Neutrophil (primary cell): ENCODE results near the gene CRYGC.
"Not testable (repeated sequence)": the region's sequence is repeated elsewhere in the genome, so short reads cannot be mapped to it uniquely, and the experiment has no call there.

Experiments used
- H3K27ac ChIP-seq: fragments of 200-600 bp; sonication (generic); 2 replicates; pipeline ENCODE4 v1.5.1; 2016; ENCODE audit warnings: mild to moderate bottlenecking, moderate library complexity
- H3K27me3 ChIP-seq: fragments of 200-600 bp; sonication (generic); 2 replicates; pipeline ENCODE4 v1.6.0; 2016; ENCODE audit warnings: mild to moderate bottlenecking
- H3K36me3 ChIP-seq: fragments of 200-600 bp; sonication (generic); 2 replicates; pipeline ENCODE4 v1.5.1; 2017
- H3K4me1 ChIP-seq, 2 experiments: fragments of 200-600 bp in 1 of 2; sonication (generic) in 1 of 2; 1 replicate in 1 of 2; 2 replicates in 1 of 2; pipeline versions ENCODE4 v1.5.1 to v1.6.1; 2013 to 2016; ENCODE audit warnings: low read depth in 1 of 2, low read length in 1 of 2, mild to moderate bottlenecking in 1 of 2, moderate library complexity in 1 of 2; ENCODE audit not compliant: control insufficient read depth in 1 of 2, insufficient read depth in 1 of 2
- H3K4me3 ChIP-seq, 2 experiments: fragments of 200-600 bp in 1 of 2; sonication (generic) in 1 of 2; 1 replicate in 1 of 2; 2 replicates in 1 of 2; pipeline ENCODE4 v1.5.1; 2013 to 2016; ENCODE audit warnings: low read depth in 1 of 2, low read length in 1 of 2, mild to moderate bottlenecking in 1 of 2, moderate library complexity in 1 of 2
- H3K9me3 ChIP-seq: fragments of 200-600 bp; sonication (generic); 2 replicates; pipeline ENCODE4 v1.5.1; 2016
- TF ChIP-seq, protein P1 (sequence below): fragments of 200-600 bp; sonication (generic); IDR thresholded peaks from 2 replicates; pipeline ENCODE4 v1.5.1; 2016; ENCODE audit warnings: antibody characterized with exemption

The CRYGC gene

DNA sequence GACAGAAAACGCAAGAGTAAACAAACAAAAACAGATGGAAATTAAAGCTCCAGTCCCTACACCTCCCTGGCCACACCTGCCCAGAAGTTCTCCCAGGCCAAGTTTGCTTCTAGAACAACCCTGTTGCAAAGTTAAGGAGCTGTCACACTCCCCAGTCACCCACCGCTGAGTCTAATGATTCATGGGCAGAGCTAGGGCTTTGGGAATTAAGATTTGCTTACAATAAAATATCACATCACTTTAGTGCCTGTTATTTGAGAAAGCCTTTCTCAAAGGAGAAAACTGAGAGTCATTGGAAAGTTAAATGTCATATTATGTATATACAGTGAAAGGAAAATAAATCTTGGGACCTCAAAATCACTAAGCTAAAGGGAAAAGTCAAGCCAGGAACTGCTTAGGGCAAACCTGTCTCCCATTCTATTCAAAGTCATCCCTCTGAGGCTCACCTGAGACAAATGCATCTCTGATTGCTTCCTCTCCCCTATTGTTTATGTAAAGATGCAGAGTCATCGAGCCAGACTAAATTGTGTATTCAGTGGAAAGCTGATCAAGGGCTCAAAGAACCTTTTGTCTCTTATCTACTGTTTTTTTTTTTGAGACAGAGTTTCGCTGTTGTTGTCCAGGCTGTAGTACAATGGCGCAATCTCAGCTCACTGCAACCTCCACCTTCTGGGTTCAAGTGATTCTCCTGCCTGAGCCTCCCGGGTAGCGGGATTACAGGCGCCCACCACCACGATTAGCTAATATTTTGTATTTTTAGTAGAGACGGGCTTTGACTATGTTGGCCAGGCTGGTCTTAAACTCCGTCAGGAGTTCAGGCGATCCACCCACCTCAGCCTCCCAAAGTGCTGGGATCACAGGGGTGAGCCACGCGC, 13.5 kb upstream of the CRYGC start:
- Histone ChIP-seq H3K27me3 (no peaks in the 10 kb centered on the region), H3K36me3 (no peaks in the 10 kb centered on the region), H3K27ac (no peak overlapping the region), H3K4me3 (no peak overlapping the region), H3K4me1 (no peaks in the 10 kb centered on the region), H3K9me3 (no peaks in the 10 kb centered on the region)
- TF ChIP-seq, protein P1, sequence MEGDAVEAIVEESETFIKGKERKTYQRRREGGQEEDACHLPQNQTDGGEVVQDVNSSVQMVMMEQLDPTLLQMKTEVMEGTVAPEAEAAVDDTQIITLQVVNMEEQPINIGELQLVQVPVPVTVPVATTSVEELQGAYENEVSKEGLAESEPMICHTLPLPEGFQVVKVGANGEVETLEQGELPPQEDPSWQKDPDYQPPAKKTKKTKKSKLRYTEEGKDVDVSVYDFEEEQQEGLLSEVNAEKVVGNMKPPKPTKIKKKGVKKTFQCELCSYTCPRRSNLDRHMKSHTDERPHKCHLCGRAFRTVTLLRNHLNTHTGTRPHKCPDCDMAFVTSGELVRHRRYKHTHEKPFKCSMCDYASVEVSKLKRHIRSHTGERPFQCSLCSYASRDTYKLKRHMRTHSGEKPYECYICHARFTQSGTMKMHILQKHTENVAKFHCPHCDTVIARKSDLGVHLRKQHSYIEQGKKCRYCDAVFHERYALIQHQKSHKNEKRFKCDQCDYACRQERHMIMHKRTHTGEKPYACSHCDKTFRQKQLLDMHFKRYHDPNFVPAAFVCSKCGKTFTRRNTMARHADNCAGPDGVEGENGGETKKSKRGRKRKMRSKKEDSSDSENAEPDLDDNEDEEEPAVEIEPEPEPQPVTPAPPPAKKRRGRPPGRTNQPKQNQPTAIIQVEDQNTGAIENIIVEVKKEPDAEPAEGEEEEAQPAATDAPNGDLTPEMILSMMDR: no peak

DNA sequence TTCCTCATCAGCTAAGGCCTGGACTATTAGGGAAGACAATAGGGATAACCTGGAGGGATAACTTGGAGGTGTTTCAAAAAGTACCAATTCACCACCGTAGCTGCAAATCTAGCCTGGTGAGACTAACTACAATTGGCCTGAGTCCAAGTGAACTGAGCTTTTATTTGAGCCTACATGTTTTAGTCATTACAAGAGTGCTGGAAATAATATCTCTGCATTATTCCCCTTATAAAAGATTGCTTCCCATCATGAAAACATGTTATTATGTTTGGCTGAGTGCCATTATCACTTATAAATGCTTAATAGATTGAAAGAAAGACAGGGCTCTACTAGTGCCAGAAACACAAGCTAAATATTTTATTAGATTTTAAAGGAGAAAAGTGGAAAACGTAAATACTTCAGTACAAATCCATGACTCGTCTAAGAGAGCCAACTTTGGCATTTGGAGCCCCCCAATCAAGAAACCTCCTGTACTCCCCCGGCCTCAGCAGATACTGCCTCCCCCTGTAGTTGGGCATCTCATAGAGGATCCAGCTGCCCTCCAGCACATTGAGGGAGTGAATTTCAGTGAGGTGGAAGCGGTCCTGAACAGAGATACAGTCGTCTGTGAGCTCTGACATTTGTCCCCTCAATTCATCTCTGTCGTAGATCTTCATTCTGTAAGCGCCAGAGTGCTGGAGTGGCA, 12.8 kb upstream of the CRYGC start:
- H3K27me3 ChIP-seq: no peaks in the 10 kb centered on the region
- no peak overlapping the region for H3K4me3 ChIP-seq
- H3K9me3 ChIP-seq: no peaks in the 10 kb centered on the region
- TF ChIP-seq, protein P1: no peak
- H3K36me3 ChIP-seq: no peaks in the 10 kb centered on the region
- no peaks in the 10 kb centered on the region for H3K4me1 ChIP-seq
- no peak overlapping the region for H3K27ac ChIP-seq

DNA sequence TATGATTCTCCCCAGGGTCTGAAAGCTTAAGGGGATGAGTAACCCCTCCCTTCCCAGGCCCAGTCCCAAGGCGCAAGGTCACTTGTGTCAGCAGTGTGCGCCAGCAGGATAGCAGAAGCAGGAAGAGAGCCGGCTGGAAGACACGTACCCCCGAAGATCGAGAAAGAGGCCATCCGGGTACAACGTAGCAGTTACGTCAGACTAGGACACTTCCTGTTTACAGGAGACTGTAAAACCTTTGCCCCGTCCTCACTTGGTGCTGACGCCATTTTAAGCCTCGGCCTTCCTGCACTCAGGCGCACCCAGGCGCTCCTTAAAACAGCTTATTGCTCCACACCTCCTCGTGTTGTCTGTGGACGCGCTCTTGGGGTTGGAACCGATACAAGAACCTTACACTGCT, 9.8 kb upstream of the CRYGC start:
- peaks cover 13 to 14% of the 10 kb centered on the region in 2 experiments for H3K4me1 ChIP-seq
- H3K36me3 ChIP-seq: no peaks in the 10 kb centered on the region
- TF ChIP-seq, protein P1: no peak
- no peaks in the 10 kb centered on the region for H3K9me3 ChIP-seq
- H3K27ac ChIP-seq: no peak overlapping the region
- H3K27me3 ChIP-seq: no peaks in the 10 kb centered on the region
- H3K4me3 ChIP-seq: no peak overlapping the region

DNA sequence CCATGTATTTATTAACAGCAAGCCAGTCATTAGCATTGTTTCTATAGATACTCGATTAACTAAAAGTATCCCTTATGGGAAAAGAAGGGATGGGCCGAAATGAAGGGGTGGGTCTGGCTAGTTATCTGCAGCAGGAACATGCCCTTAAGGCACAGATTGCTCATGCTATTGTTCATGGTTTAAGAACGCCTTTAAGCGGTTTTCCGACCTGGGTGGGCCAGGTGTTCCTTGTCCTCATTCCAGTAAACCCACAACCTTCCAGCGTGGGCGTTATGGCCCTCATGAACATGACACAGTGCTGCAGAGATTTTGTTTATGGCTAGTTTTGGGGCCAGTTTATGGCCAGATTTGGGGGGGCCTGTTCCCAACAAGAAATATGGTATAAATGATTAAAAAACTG, 8.7 kb upstream of the CRYGC start:
- H3K27me3 ChIP-seq, H3K36me3 ChIP-seq, H3K9me3 ChIP-seq, H3K4me3 ChIP-seq, H3K27ac ChIP-seq: not testable (repeated sequence)
- peaks cover 15 to 16% of the 10 kb centered on the region in 2 experiments for H3K4me1 ChIP-seq

DNA sequence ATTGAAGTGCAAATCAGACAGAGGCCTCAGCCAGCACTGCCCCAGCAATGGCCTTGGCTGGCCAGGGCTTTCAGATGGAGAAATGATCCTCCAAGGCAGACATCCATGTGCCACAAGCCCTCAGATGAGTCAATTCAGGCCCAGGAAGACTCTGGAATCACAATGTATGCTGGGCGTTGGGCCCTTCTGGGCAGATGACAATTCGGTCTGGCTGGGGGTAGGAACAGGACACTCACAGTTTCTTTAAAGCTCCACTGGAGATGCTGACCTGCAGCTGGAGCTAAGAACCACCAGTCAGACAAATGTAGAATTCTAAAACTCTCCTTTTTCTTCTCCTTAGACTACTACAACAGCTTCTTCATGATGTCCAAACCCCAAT, 7.1 kb upstream of the CRYGC start:
- Histone ChIP-seq H3K4me1 (peaks cover 15 to 16% of the 10 kb centered on the region in 2 experiments), H3K27ac (no peak overlapping the region), H3K4me3 (no peak overlapping the region), H3K36me3 (no peaks in the 10 kb centered on the region), H3K27me3 (no peaks in the 10 kb centered on the region), H3K9me3 (no peaks in the 10 kb centered on the region)
- TF ChIP-seq, protein P1: no peak
